Mucosa of descending colon (tissue), 3 donors: ENCODE data around the gene SLC38A2. TPM values are rescaled to one million over a fixed set of nuclear protein-coding genes. Genes with fewer than 3 reads are reported as not detected.

ENCODE experiments used
- ATAC-seq: fragments of 200-7000 bp; cut with Tn5 transposase; one replicate; pipeline ENCODE4 v1.9.1; 2020; ENCODE audit warnings: mild to moderate bottlenecking, moderate library complexity
- DNase-seq, 3 donors: peaks; one replicate each; pipeline ENCODE4 v3.0.0-alpha.2; 2020
- H3K36me3 ChIP-seq: fragments of 200-600 bp; one replicate; pipeline ENCODE4 v1.8.0; 2021; ENCODE audit warnings: low read depth, mild to moderate bottlenecking
- H3K4me1 ChIP-seq: fragments of 200-600 bp; one replicate; pipeline ENCODE4 v1.8.0; 2021; ENCODE audit warnings: low read depth, mild to moderate bottlenecking
- H3K4me3 ChIP-seq: fragments of 200-600 bp; one replicate; pipeline ENCODE4 v1.8.0; 2021; ENCODE audit warnings: mild to moderate bottlenecking
- H3K9me3 ChIP-seq: fragments of 200-600 bp; one replicate; pipeline ENCODE4 v1.8.0; 2021; ENCODE audit warnings: mild to moderate bottlenecking
- intact Hi-C, 2 donors: fragments of 100-400 bp; cut with DNase I in 1 of 2; cut with micrococcal nuclease in 1 of 2; formaldehyde crosslinking; loops; one replicate each; pipeline versions ENCODE4 v1.11.0 to v1.11.1; 2022; cut with DNase I, micrococcal nuclease
- total RNA-seq, 3 donors: library from RNA; stranded (reverse); fragmentation: NEBNext Ultra II Directional in 2 of 3; extraction: Animal tissue kit (Norgen Biotek cat#: 25700) in 2 of 3; gene quantifications; one replicate each; pipeline versions ENCODE4 v1.2.1 to v1.2.4, GENCODE V29; 2021 to 2023
- TF ChIP-seq, protein P1 (sequence below): fragments of 200-600 bp; IDR thresholded peaks from one replicate; pipeline ENCODE4 v1.8.0; 2022; ENCODE audit warnings: antibody characterized with exemption, mild to moderate bottlenecking
- donor health status: DM: no; HTN: no; CAD: no; lungs with moderate emphysema.
- donor health status: DM: no; HTN: no; CAD: no.
- donor health status: DM: no; HTN: yes; CAD: no.

SLC38A2 gene
- total RNA-seq, 3 donors from 2014 or later = 82.9 to 216 (median 143) TPM

DNA sequence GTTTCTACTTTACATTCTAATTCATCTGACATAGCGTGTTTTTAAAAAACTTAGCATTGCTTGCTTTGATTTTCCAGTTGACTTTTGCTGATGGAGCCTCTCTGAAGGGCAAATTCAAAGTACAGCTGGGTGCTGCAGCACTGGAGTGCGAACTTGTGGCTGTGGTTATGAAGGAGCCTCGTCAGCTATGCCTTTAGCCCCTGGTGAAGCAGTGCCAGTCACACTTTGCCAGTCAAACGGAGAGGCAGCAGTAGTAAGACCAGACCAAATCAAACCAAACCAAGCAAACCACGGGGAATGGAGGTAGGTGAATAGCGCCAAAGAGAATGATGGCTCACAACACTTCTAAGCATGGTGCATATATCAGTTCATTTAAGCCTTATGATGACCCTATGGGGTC, 15.1 kb upstream of the SLC38A2 start:
- TF ChIP-seq, protein P1, sequence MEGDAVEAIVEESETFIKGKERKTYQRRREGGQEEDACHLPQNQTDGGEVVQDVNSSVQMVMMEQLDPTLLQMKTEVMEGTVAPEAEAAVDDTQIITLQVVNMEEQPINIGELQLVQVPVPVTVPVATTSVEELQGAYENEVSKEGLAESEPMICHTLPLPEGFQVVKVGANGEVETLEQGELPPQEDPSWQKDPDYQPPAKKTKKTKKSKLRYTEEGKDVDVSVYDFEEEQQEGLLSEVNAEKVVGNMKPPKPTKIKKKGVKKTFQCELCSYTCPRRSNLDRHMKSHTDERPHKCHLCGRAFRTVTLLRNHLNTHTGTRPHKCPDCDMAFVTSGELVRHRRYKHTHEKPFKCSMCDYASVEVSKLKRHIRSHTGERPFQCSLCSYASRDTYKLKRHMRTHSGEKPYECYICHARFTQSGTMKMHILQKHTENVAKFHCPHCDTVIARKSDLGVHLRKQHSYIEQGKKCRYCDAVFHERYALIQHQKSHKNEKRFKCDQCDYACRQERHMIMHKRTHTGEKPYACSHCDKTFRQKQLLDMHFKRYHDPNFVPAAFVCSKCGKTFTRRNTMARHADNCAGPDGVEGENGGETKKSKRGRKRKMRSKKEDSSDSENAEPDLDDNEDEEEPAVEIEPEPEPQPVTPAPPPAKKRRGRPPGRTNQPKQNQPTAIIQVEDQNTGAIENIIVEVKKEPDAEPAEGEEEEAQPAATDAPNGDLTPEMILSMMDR = no peak
- H3K4me1 ChIP-seq = peaks cover 20% of the 10 kb centered on the region
- no peaks in the 10 kb centered on the region for H3K9me3 ChIP-seq
- DNase-seq (no peak), ATAC-seq (no peak)
- H3K4me3 ChIP-seq = no peak overlapping the region
- intact Hi-C loops = no loop called here
- no peaks in the 10 kb centered on the region for H3K36me3 ChIP-seq

- TF ChIP-seq, protein P1 = no peak
- ATAC-seq (no peak), DNase-seq (peak in 2 of 3 donors; percentile 40 to 58)
- Histone ChIP-seq H3K4me3 (no peak overlapping the region), H3K4me1 (peaks cover 23% of the 10 kb centered on the region), H3K36me3 (no peaks in the 10 kb centered on the region), H3K9me3 (no peaks in the 10 kb centered on the region)
- intact Hi-C loops = no loop called here
Measured at GRCh38 chr12:46386877-46387629, 14.5 kb upstream of the SLC38A2 start.

GRCh38 chr12:46386360-46386867, 13.8 kb upstream of the SLC38A2 start:
- no peaks in the 10 kb centered on the region for H3K36me3 ChIP-seq
- no peak overlapping the region for H3K4me3 ChIP-seq
- H3K4me1 ChIP-seq = peaks cover 23% of the 10 kb centered on the region
- DNase-seq (no peak), ATAC-seq (no peak)
- TF ChIP-seq, protein P1 = no peak
- intact Hi-C loops = no loop called here
- no peaks in the 10 kb centered on the region for H3K9me3 ChIP-seq

- Histone ChIP-seq H3K4me3 (no peak overlapping the region), H3K4me1 (peaks cover 16% of the 10 kb centered on the region), H3K36me3 (no peaks in the 10 kb centered on the region), H3K9me3 (no peaks in the 10 kb centered on the region)
- DNase-seq (no peak), ATAC-seq (no peak)
- TF ChIP-seq, protein P1 = no peak
- intact Hi-C loops = no loop called here
Measured at GRCh38 chr12:46385438-46385837, 12.9 kb upstream of the SLC38A2 start.

GRCh38 chr12:46384451-46385309, 12.1 kb upstream of the SLC38A2 start:
- intact Hi-C loops = no loop called here
- ATAC-seq (no peak), DNase-seq (no peak)
- Histone ChIP-seq H3K36me3 (no peaks in the 10 kb centered on the region), H3K9me3 (no peaks in the 10 kb centered on the region), H3K4me3 (no peak overlapping the region), H3K4me1 (peaks cover 8% of the 10 kb centered on the region)
- TF ChIP-seq, protein P1 = no peak
